Inferior parietal cortex (tissue), 1 donor: ENCODE data around the gene LSS.
"Not testable (repeated sequence)": the region's sequence is repeated elsewhere in the genome, so short reads cannot be mapped to it uniquely, and the experiment has no call there.

ENCODE experiments used
- DNase-seq: peaks from one replicate; pipeline ENCODE4 v3.0.0-alpha.2; 2016; ENCODE audit errors: extremely low spot score

Gene LSS

DNA sequence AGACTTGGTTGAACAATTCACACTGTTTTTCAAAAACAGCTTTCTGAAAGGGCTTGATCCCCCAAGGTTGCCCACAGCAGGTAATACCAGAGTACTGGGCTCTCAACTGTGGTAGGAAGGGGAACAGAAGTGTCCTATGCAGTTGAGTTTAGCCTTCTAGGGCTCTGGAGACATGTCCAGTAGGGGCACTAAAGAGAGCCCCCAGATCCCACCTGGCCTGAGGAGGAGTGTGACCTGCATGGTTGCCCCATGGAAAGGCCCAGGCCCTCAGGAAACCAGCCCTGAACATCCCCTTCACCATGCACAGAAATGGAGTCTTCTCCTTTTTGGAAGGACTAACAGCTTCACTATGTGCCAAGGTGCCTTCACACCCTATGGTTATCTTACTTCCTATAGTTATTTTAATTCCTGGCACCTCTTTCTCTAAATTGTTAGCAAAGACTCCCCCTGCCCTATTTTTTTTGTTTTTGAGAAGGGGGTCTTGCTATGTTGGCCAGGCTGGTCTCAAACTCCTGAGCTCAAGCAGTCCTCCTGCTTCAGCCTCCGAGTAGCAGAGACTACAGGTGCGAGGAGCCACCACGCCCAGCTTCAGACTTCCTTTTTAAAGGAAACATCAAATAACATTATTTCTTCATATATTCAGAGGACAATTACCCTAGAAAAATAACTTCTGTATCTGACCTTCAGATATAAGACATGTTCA, 16.8 kb upstream of the LSS start:
- DNase-seq, result no peak

DNA sequence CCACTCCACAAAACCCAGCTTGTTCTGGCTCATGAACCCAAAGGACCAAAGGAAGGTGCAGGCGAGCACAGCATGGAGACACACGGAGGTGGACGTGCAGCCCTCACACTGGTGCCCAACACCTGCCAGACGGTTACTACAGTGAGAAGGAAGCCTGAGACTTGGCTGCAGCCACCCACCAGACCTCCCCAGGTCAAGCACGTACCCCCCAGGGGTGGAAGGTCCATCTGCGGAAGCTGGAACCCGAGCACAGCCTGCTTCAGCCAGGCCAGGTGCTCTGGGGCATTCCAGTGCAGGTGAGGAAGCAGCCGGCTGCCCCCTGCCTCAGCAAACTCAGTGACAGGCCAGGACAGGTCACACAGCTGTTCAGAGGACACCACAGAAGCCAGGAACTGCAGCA, 16.0 kb upstream of the LSS start:
- DNase-seq, result no peak

GRCh38 chr21:46243960-46244361, 15.4 kb upstream of the LSS start:
- no peak for DNase-seq

- DNase-seq, result no peak
These were observed 14.8 kb upstream of the LSS start for GRCh38 chr21:46243325-46243724.

GRCh38 chr21:46241577-46241976, 13.0 kb upstream of the LSS start:
- not testable (repeated sequence) for DNase-seq

DNA sequence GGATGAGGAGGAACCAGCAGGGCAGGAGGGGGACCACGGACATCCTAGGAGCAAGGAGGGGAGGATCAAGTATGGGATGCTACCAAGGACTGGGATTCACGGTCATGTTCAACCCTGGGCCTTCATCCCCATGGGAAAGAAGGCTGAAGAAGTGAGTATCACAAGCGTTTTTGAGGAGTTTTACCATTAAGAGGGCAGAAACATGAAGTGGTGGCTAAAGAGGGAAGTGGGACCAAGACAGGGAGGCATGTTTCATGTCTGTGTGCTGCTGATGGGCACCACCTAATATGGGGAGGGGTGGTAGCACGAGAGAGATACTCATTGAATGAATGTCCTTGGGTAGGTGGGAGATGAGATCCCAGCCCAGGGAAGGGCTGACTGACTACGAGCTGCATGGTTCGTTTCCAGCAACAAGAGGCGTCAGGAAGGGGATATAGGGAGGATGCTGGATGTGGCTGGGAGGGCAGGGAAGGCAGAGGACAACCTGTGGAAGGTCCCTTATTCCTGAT, 11.3 kb upstream of the LSS start:
- no peak for DNase-seq

- no peak for DNase-seq
These were observed 8.9 kb upstream of the LSS start for GRCh38 chr21:46237474-46237873.

GRCh38 chr21:46234436-46234950, 5.9 kb upstream of the LSS start:
- no peak for DNase-seq

GRCh38 chr21:46229923-46230260, 1.3 kb upstream of the LSS start:
- no peak for DNase-seq

DNA sequence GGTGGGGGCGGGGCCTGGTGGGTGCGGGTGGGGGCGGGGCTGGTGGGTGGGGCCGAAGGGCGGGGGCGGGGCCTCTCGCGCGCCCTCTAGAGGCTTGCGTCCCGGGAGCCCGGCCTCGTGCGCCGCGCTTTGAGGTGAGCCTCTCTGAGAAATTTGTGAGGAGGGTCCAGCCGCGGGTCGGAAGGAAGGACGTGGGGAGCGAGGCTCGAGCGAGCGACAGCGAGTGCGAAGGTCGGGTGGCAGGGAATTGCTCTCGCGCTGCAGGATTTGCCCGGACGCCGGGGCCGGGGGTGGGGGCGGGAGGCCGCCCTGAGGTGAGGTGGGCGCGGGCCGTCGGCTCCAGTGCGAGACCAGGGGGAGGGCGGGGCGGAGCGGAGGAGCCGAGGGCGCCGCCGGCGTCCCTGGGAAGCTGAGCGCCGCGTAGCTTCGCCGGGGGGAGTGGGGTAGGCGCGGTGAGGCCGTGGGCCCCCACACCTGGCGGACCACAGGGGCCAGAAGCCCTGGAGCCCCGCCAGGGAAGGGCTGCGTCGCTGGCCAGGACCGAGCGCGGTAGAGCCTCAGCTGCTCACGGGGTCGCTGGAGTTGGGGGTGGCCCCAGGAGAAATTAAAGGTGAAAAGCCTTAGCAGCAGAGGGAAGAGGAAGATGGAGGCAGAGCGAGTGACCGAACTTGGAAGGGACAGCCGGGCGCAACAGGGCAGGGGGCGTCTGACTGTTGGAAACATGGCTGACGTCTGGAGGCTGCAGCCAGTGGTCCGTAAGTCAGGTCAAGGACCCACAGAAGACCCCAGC, 754 bp upstream of the LSS start:
- DNase-seq, result peak; percentile 36

- peak; percentile 26 for DNase-seq
These were observed 696 bp downstream of the LSS start for GRCh38 chr21:46227811-46228344.

DNA sequence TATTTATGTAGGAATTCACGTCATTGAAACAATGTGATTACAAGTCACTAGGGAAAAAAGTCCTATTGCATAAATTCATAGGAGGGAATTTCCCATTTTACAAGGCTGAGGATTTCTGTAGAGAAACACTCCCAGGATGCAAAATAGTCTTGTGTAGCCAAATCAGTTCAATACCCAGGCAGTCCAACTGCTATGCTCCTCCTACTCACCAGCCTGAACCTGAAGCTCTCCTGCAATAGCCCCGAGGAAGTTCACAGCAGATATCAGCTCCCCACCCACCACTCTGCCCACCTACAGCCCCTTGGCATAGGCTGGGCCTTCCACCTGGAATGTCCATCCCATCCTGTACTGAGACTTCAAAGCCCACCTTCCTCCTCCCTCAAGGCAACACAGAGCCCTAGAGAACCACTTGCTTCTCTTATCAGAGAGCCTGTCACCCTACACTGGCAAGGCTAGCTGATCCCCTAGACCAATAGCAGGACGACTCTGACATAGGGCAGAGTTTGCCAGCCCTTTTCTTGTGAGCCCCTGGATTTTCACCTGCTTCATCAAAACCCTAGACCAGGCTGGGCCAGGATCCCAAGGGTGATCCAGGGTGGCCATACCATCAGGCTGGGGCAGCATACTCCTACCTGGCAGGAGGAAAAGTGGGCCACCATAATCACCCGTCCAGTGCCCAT, 1.5 kb downstream of the LSS start:
- DNase-seq, result peak; percentile 34

DNA sequence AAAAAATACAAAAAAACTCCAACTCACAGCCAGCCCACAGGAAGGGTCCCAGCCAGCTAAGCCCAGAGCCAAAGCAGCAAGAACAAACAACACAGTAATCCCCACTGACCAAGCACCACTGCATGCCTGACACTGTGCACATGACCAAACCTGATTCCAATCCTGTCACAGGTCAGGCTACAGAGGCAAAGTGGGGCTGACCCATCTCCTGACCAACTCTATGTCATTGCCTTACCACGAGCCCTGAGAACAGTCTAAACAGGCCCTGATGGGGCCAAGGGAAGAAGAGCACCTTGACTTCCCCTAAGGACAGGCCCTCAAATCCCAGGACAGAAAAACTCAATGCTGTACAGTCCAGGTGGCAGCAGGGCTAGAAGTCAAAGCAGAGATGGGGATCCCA, 2.4 kb downstream of the LSS start:
- no peak for DNase-seq

DNA sequence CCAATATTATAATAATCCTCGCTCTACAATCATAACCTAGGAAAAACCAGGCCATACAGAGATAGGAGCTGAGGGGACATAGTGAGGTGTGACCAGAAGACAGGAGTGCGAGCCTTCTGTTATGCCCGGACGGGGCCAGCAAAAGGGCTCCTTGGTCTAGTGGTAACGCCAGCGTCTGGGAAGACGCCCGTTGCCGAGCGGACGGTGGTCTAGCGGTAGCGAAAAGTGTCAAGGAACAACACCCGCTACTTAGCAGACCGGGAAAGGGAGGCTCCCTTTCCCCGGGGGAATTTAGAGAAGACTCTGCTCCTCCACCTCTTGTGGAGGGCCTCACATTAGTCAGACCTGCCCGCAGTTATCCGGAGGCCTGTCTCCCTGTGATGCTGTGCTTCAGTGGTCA, 4.9 kb downstream of the LSS start:
- not testable (repeated sequence) for DNase-seq

DNA sequence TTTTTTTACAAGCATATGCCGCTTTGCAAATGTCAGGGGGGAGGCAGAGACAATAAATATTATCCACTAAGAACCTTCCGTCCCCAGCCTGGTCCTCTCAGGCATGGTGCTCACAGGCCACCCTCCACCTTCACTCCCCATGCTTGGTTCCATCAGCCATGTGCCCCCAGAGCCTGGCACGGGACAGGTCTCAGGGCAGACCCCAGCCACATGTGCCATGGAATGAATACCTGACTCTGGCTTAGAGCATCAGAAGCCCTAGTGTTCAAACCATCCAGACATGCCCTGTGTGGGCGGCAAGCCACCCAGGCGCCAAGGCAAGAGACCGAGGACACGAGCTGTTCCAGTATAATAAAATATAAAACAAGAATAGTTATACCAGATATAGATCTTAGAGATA, 5.4 kb downstream of the LSS start:
- no peak for DNase-seq

DNA sequence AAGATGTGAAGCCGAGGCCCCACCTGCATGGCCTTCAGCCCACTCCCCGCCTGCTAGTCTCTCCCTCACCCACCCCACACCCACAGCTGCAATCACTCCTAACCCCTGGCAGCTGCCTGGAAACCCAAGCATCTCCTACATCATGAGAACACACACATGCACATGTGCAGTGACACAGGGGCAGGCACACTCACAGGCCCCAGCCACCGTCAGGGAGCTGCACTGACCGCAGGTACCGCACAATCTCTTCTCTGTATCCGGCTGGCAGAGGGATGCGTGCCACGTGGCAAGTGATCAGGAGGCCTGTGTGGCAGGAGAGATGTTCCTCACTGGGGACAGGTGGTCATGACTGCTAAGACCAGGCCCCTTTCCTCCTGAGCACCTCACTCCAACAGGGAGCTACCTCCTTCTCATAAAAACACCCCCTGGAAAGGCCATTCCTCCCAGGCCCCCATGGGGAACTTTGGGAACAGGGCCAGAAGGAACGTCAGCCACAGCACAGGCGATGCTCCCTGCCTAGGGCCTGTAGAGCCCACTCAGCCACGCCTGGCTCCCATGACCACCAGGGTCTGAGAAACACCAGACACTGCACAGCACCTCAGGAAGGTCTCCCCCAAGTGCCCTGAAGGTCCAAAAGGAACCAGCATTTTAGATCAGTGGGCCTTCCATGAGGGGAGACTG, 6.0 kb downstream of the LSS start:
- no peak for DNase-seq

DNA sequence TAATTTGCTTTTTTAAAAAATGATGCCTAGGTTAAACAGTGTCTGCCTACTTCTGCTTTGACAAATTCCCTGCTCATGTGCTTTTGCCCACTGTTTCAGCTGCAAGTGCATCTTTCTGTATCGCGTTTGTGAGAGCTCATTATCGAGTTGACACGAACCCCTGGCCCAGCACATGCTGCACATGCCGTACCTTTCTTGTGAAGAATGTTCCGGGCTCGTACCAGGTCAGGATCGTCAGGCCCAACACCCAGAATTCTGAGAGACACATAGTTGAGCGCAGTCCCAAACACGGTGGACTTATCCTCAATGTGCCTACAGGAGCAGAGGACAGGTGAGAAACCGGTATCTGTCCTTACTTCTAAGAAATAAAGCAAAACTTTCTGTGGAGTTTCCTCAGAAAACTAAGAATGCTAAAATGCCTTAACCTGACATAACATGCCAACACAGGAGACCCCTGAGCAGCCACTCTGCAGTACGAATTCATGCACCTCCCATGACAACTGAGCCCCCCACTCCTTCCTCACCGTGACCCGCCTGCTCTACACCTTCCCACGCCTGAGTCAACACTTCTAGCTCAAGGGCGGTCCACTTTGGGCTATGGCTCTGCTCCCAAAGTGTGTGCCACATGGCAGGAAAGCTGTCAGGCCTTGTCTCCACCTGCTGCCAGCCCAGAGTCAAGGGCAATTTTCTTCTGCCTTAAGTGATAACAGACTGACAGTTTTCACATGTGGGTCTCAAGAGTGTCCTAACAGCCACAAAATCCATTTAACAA, 6.7 kb downstream of the LSS start:
- no peak for DNase-seq

GRCh38 chr21:46220847-46221246, 7.7 kb downstream of the LSS start:
- DNase-seq, result no peak

DNA sequence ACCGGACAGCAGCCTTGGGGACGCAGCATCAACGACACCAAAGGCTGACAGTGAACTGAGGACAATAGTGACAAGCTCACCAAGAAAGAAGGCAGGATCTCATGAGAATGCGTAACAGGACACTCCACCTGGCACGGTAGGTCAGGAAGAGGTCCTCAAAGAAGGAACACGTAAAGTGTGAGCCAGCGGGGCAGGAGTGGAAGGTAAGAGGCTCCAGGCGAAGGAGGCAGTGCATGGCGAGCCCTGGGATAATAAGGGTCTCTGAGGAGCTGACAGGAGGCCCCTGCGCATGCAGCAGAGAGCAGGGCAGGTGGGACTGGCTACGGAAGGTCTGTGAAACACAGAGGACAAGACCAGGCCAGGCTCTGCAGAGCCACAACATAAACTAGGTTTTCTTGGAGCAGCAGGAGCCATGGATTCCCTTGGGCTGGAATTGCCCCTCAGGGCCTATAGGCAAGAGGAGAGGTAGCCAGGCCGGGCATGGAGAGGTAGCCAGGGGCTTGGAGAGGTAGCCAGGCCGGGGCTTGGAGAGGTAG, 8.2 kb downstream of the LSS start:
- no peak for DNase-seq

- no peak for DNase-seq
These were observed 8.9 kb downstream of the LSS start for GRCh38 chr21:46219591-46220239.
